IPS-20b (cell line): Measurements from ENCODE around the gene PGLYRP2.

Source experiments
- H3K27ac ChIP-seq: one replicate; pipeline ENCODE4 v1.5.1; 2013; ENCODE audit warnings: low read length
- H3K27me3 ChIP-seq: 2 replicates; pipeline ENCODE4 v1.6.1; 2013; ENCODE audit warnings: mild to moderate bottlenecking, low read length, inconsistent platforms; ENCODE audit not compliant: insufficient read depth
- H3K36me3 ChIP-seq: 2 replicates; pipeline ENCODE4 v1.6.1; 2013; ENCODE audit warnings: low read depth, mild to moderate bottlenecking, inconsistent platforms, low read length, moderate library complexity; ENCODE audit not compliant: insufficient read depth
- H3K4me1 ChIP-seq: 2 replicates; pipeline ENCODE4 v1.6.1; 2013; ENCODE audit warnings: mild to moderate bottlenecking, control low read depth, inconsistent platforms, low read length, moderate library complexity; ENCODE audit not compliant: insufficient read depth
- H3K4me3 ChIP-seq: 2 replicates; pipeline ENCODE4 v1.5.1; 2013; ENCODE audit warnings: mild to moderate bottlenecking, low read length, inconsistent platforms
- H3K9ac ChIP-seq: 2 replicates; pipeline ENCODE4 v1.6.1; 2013; ENCODE audit warnings: low read depth, mild to moderate bottlenecking, inconsistent platforms, low read length, moderate library complexity
- H3K9me3 ChIP-seq: 2 replicates; pipeline ENCODE4 v1.6.1; 2013; ENCODE audit warnings: mild to moderate bottlenecking, low read depth, low read length, inconsistent platforms; ENCODE audit not compliant: insufficient read depth

PGLYRP2 gene

GRCh38 chr19:15425321-15425950 lies 53.9 kb downstream of the PGLYRP2 start:
- no peaks in the 10 kb centered on the region; the same call in 1 of the 2 replicates for H3K9me3 ChIP-seq
- no peak overlapping the region for H3K4me3 ChIP-seq
- peaks cover 56% of the 10 kb centered on the region for H3K36me3 ChIP-seq
- H3K4me1 ChIP-seq, result no peaks in the 10 kb centered on the region
- no peak overlapping the region for H3K27ac ChIP-seq
- no peaks in the 10 kb centered on the region for H3K27me3 ChIP-seq
- H3K9ac ChIP-seq, result no peak overlapping the region

GRCh38 chr19:15424692-15425272 lies 54.5 kb downstream of the PGLYRP2 start:
- Histone ChIP-seq H3K9ac (no peak overlapping the region), H3K4me3 (no peak overlapping the region), H3K27me3 (no peaks in the 10 kb centered on the region), H3K9me3 (no peaks in the 10 kb centered on the region; the same call in 1 of the 2 replicates), H3K27ac (no peak overlapping the region), H3K36me3 (peaks cover 56% of the 10 kb centered on the region), H3K4me1 (no peaks in the 10 kb centered on the region)

GRCh38 chr19:15424121-15424520 lies 55.2 kb downstream of the PGLYRP2 start:
- no peaks in the 10 kb centered on the region for H3K27me3 ChIP-seq
- H3K36me3 ChIP-seq, result peaks cover 56% of the 10 kb centered on the region
- no peaks in the 10 kb centered on the region for H3K4me1 ChIP-seq
- no peak overlapping the region for H3K4me3 ChIP-seq
- H3K27ac ChIP-seq, result no peak overlapping the region
- H3K9ac ChIP-seq, result no peak overlapping the region
- no peaks in the 10 kb centered on the region; the same call in 1 of the 2 replicates for H3K9me3 ChIP-seq

GRCh38 chr19:15423130-15423529 lies 56.2 kb downstream of the PGLYRP2 start:
- no peak overlapping the region for H3K27ac ChIP-seq
- H3K27me3 ChIP-seq, result no peaks in the 10 kb centered on the region
- H3K4me1 ChIP-seq, result no peaks in the 10 kb centered on the region
- H3K9ac ChIP-seq, result no peak overlapping the region
- H3K9me3 ChIP-seq, result no peaks in the 10 kb centered on the region; the same call in 1 of the 2 replicates
- H3K4me3 ChIP-seq, result no peak overlapping the region
- peaks cover 56% of the 10 kb centered on the region for H3K36me3 ChIP-seq

GRCh38 chr19:15422296-15423075 lies 56.8 kb downstream of the PGLYRP2 start:
- Histone ChIP-seq H3K27ac (no peak overlapping the region), H3K9ac (no peak overlapping the region), H3K4me1 (peaks cover 1% of the 10 kb centered on the region; the same call in 1 of the 2 replicates), H3K4me3 (no peak overlapping the region), H3K27me3 (no peaks in the 10 kb centered on the region), H3K36me3 (peaks cover 56% of the 10 kb centered on the region), H3K9me3 (no peaks in the 10 kb centered on the region; the same call in 1 of the 2 replicates)

- Histone ChIP-seq H3K27ac (no peak overlapping the region), H3K27me3 (no peaks in the 10 kb centered on the region), H3K9ac (no peak overlapping the region), H3K36me3 (peaks cover 55% of the 10 kb centered on the region), H3K9me3 (no peaks in the 10 kb centered on the region; the same call in 1 of the 2 replicates), H3K4me1 (peaks cover 5% of the 10 kb centered on the region; the same call in 1 of the 2 replicates), H3K4me3 (no peak overlapping the region)
Measured at GRCh38 chr19:15421721-15422260, 57.5 kb downstream of the PGLYRP2 start.

- Histone ChIP-seq H3K4me3 (no peak overlapping the region), H3K36me3 (peaks cover 54% of the 10 kb centered on the region)
Measured at GRCh38 chr19:15421136-15421695, 58.1 kb downstream of the PGLYRP2 start.

GRCh38 chr19:15419413-15420025 lies 59.8 kb downstream of the PGLYRP2 start:
- Histone ChIP-seq H3K36me3 (peaks cover 51% of the 10 kb centered on the region), H3K9ac (0 out of 2 replicates have a peak overlapping the region, but pooled peaks have one; percentile 17), H3K27me3 (no peaks in the 10 kb centered on the region), H3K4me3 (peak overlapping the region; percentile 55), H3K27ac (no peak overlapping the region), H3K4me1 (peaks cover 5% of the 10 kb centered on the region; the same call in 1 of the 2 replicates), H3K9me3 (no peaks in the 10 kb centered on the region; the same call in 1 of the 2 replicates)

More at GRCh38 chr19:15421136-15421695, 58.1 kb downstream of the PGLYRP2 start:
- H3K27ac ChIP-seq, result no peak overlapping the region
- no peaks in the 10 kb centered on the region for H3K27me3 ChIP-seq
- H3K4me1 ChIP-seq, result peaks cover 5% of the 10 kb centered on the region; the same call in 1 of the 2 replicates
- H3K9me3 ChIP-seq, result no peaks in the 10 kb centered on the region; the same call in 1 of the 2 replicates
- H3K9ac ChIP-seq, result no peak overlapping the region
